HepG2 (cell line): Measurements from ENCODE around the gene OVCA2. TPM values are rescaled to one million over a fixed set of nuclear protein-coding genes. Genes with fewer than 3 reads are reported as not detected.

Source experiments
- BCL6 ChIP-seq: IDR thresholded peaks from 2 replicates; pipeline ENCODE4 v1.6.1; 2016; ENCODE audit warnings: missing genetic modification reagents, missing compliant biosample characterization
- HHEX ChIP-seq: IDR thresholded peaks from 2 replicates; pipeline ENCODE4 v1.6.1; 2016; ENCODE audit warnings: control low read depth
- IKZF5 ChIP-seq: IDR thresholded peaks from 2 replicates; pipeline ENCODE4 v1.6.1; 2018; ENCODE audit warnings: missing genetic modification reagents, mild to moderate bottlenecking, missing compliant biosample characterization
- KDM5B ChIP-seq: sonication (generic); formaldehyde crosslinking; IDR thresholded peaks from 2 replicates; pipeline ENCODE4 v1.4.0; 2020; ENCODE audit warnings: missing genetic modification reagents, mild to moderate bottlenecking, borderline replicate concordance
- KLF16 ChIP-seq, 2 experiments: sonication (generic) in 1 of 2; formaldehyde crosslinking in 1 of 2; IDR thresholded peaks; 2 replicates each; pipeline versions ENCODE4 v1.6.1 to v1.8.0; 2016 to 2023; ENCODE audit warnings: missing genetic modification reagents in 2 of 2, missing compliant biosample characterization in 1 of 2
- MED1 ChIP-seq: sonication (generic); formaldehyde crosslinking; IDR thresholded peaks from 2 replicates; pipeline ENCODE4 v1.4.0; 2020; ENCODE audit warnings: missing genetic modification reagents
- NR0B2 ChIP-seq: sonication (generic); formaldehyde crosslinking; IDR thresholded peaks from 2 replicates; pipeline ENCODE4 v1.4.0; 2020; ENCODE audit warnings: mild to moderate bottlenecking, missing genetic modification reagents
- NR2F2 ChIP-seq: IDR thresholded peaks from 2 replicates; pipeline ENCODE4 v1.6.1; 2012; ENCODE audit warnings: low read depth, inconsistent platforms, borderline replicate concordance
- RAD51 ChIP-seq: fragments of 450-650 bp; IDR thresholded peaks from 2 replicates; pipeline ENCODE4 v1.6.1; 2016; ENCODE audit warnings: borderline replicate concordance
- RARG ChIP-seq: sonication (generic); formaldehyde crosslinking; IDR thresholded peaks from 2 replicates; pipeline ENCODE4 v1.4.0; 2020; ENCODE audit warnings: low read depth, mild to moderate bottlenecking, missing genetic modification reagents
- SAFB2 ChIP-seq: sonication (generic); formaldehyde crosslinking; IDR thresholded peaks from 2 replicates; pipeline ENCODE4 v1.5.1; 2020; ENCODE audit warnings: missing genetic modification reagents, low read depth, mild to moderate bottlenecking, borderline replicate concordance
- SMAD1 ChIP-seq: sonication (generic); formaldehyde crosslinking; IDR thresholded peaks from 2 replicates; pipeline ENCODE4 v1.4.0; 2020; ENCODE audit warnings: missing genetic modification reagents, low read depth, mild to moderate bottlenecking, borderline replicate concordance
- SOX5 ChIP-seq: IDR thresholded peaks from 2 replicates; pipeline ENCODE4 v1.6.1; 2016; ENCODE audit warnings: borderline replicate concordance
- SP1 ChIP-seq, 2 experiments: fragments of 450-650 bp in 1 of 2; sonication (generic) in 1 of 2; formaldehyde crosslinking in 1 of 2; IDR thresholded peaks; 2 replicates each; pipeline versions ENCODE4 v1.4.0 to v1.6.1; 2016 to 2020; ENCODE audit warnings: missing genetic modification reagents in 1 of 2
- THAP7 ChIP-seq: sonication (generic); formaldehyde crosslinking; IDR thresholded peaks from 2 replicates; pipeline ENCODE4 v1.8.1; 2023; ENCODE audit warnings: mild to moderate bottlenecking, missing genetic modification reagents
- TOPORS ChIP-seq: sonication (generic); formaldehyde crosslinking; IDR thresholded peaks from 2 replicates; pipeline ENCODE4 v1.8.0; 2023; ENCODE audit warnings: mild to moderate bottlenecking, missing genetic modification reagents
- ZNF234 ChIP-seq: sonication (generic); formaldehyde crosslinking; conservative IDR thresholded peaks from 2 replicates; pipeline ENCODE4 v1.5.1; 2020; ENCODE audit warnings: mild to moderate bottlenecking, missing genetic modification reagents
- ZNF292 ChIP-seq: sonication (generic); formaldehyde crosslinking; IDR thresholded peaks from 2 replicates; pipeline ENCODE4 v1.8.1; 2022; ENCODE audit warnings: mild to moderate bottlenecking, low read depth, missing genetic modification reagents, borderline replicate concordance
- ZNF343 ChIP-seq: sonication (generic); formaldehyde crosslinking; IDR thresholded peaks from 2 replicates; pipeline ENCODE4 v1.4.0; 2020; ENCODE audit warnings: mild to moderate bottlenecking, missing genetic modification reagents
- ZNF687 ChIP-seq: sonication (generic); formaldehyde crosslinking; IDR thresholded peaks from 2 replicates; pipeline ENCODE4 v1.5.1; 2020; ENCODE audit warnings: mild to moderate bottlenecking, missing genetic modification reagents, moderate library complexity
- ZNF776 ChIP-seq: sonication (generic); formaldehyde crosslinking; IDR thresholded peaks from 2 replicates; pipeline ENCODE4 v1.4.0; 2020; ENCODE audit warnings: mild to moderate bottlenecking, missing genetic modification reagents
- polyA plus RNA-seq, 8 experiments: library from polyadenylated mRNA; depleted of rRNA in 3 of 8; stranded (reverse) in 7 of 8; unstranded in 1 of 8; fragments of >200 nt; fragmentation: Illumina TruSeq in 4 of 8; extraction: Trizol in 4 of 8; gene quantifications; 2 replicates each; pipeline versions ENCODE4 v1.2.1 to v1.2.3, GENCODE V29; 2011 to 2016; ENCODE audit warnings: low read depth in 4 of 8, missing spikeins in 1 of 8, mixed read lengths in 1 of 8; ENCODE audit not compliant: insufficient read depth in 1 of 8
- total RNA-seq, 5 experiments: library from RNA; depleted of rRNA; stranded (reverse); fragments of >200 nt; fragmentation: Illumina TruSeq; extraction: Trizol; gene quantifications; 2 replicates each; pipeline ENCODE4 v1.2.3, GENCODE V29; 2016; ENCODE audit warnings: low read depth in 1 of 5

OVCA2 gene
- total and polyA plus RNA-seq, 2 of the 13 experiments (the other 11 are each of a cell fraction or from before 2014, with no cell fraction given) = 23.7 to 28.2 TPM

- TF ChIP-seq SAFB2 (CRISPR knock-in tag) (no peak), ZNF687 (CRISPR knock-in tag) (peak; percentile 41; the same call in 1 of the 2 replicates), SP1 (IDR thresholded peaks at IDR 0.05) (no peak), SP1 (CRISPR knock-in tag; IDR thresholded peaks at IDR 0.05) (0 out of 2 replicates have a peak, but pooled peaks have one; percentile 24), HHEX (CRISPR knock-in tag) (no peak), ZNF343 (CRISPR knock-in tag) (no peak), TOPORS (CRISPR knock-in tag) (0 out of 2 replicates have a peak, but pooled peaks have one; percentile 59), THAP7 (CRISPR knock-in tag) (no peak), ZNF292 (no peak), KLF16 (CRISPR knock-in tag; IDR thresholded peaks at IDR 0.05) (no peak), IKZF5 (CRISPR knock-in tag) (peak; percentile 29; the same call in 1 of the 2 replicates), ZNF234 (CRISPR knock-in tag) (no peak), BCL6 (CRISPR knock-in tag) (peak; percentile 65; the same call in 1 of the 2 replicates), NR0B2 (no peak), MED1 (0 out of 2 replicates have a peak, but pooled peaks have one; percentile 18), KDM5B (CRISPR knock-in tag) (peak; percentile 1; the same call in 1 of the 2 replicates), NR2F2 (no peak), SMAD1 (no peak), SOX5 (peak; percentile 23; the same call in 1 of the 2 replicates), RARG (CRISPR knock-in tag) (no peak), ZNF776 (CRISPR knock-in tag) (no peak), RAD51 (no peak)
These were observed 16.1 kb upstream of the OVCA2 start (continued) for GRCh38 chr17:2025622-2026309.
